IgD-negative memory B cell (primary cell): ENCODE data around the gene TMEM191B. TPM values are rescaled to one million over a fixed set of nuclear protein-coding genes. Genes with fewer than 3 reads are reported as not detected.
"Not testable (repeated sequence)": the region's sequence is repeated elsewhere in the genome, so short reads cannot be mapped to it uniquely, and the experiment has no call there.

Source experiments
- H3K27ac Mint-ChIP-seq, 3 donors: one replicate each; pipeline ENCODE4 v1.8.0; 2020 to 2022; ENCODE audit warnings: mild to moderate bottlenecking in 3 of 3, mixed read lengths in 3 of 3, moderate library complexity in 1 of 3
- H3K27me3 Mint-ChIP-seq: one replicate; pipeline ENCODE4 v1.8.0; 2021; ENCODE audit warnings: mixed read lengths
- H3K36me3 Mint-ChIP-seq: one replicate; pipeline ENCODE4 v1.8.0; 2020; ENCODE audit warnings: mild to moderate bottlenecking, mixed read lengths
- H3K4me1 Mint-ChIP-seq, 3 donors: one replicate each; pipeline ENCODE4 v1.8.0; 2020 to 2022; ENCODE audit warnings: mixed read lengths in 3 of 3, mild to moderate bottlenecking in 1 of 3
- H3K4me3 Mint-ChIP-seq, 4 donors: one replicate each; pipeline ENCODE4 v1.8.0; 2020 to 2022; ENCODE audit warnings: mild to moderate bottlenecking in 4 of 4, mixed read lengths in 4 of 4, moderate library complexity in 3 of 4
- H3K9me3 Mint-ChIP-seq, 3 donors: one replicate each; pipeline ENCODE4 v1.8.0; 2020 to 2021; ENCODE audit warnings: mixed read lengths in 3 of 3, mild to moderate bottlenecking in 1 of 3
- polyA plus RNA-seq: library from polyadenylated mRNA; unstranded; fragments of 300-500 nt; fragmentation: Illumina TruSeq; gene quantifications from one replicate; pipeline ENCODE4 v1.2.3, GENCODE V29; 2021

Gene TMEM191B
- not detected for polyA plus RNA-seq

DNA sequence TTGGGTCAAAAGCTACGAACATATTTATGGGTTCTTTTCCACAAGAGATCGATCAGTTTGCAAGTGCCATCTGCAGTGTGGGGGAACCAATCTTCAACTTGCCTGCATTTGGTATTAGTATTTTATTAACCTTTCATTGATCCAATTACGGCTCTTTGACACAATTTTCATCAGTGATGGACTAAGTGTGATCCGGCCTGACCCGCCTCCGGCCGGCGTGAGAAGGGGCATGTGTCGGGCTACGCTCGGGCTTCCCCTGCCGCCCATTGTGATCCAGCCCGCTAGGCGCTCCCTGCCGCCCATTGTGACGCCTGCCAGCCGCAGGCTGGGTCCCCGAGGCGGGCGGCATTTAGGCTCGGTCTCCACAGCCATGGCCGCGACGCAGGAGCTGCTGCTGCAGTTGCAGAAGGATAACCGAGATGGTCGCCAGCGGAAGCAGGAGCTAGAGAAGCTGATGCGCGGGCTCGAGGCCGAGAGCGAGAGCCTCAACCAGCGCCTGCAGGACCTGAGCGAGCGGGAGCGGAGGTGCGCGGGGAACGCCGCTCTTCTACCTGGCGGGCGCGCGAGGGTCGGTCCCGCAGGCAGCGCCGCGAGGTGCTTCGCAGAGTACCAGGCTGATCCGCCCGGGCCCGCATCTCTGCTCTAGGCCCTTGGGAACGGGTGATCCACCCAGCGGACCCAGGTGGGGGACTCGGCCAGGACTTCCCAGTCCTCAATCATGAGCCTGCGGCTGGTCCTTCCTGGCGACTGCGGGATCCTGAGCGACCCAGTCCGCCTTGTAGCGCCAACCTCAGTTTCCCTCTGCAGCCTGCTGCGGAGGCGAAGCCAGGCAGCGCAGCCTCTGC, at the start of gene TMEM191B:
TSS of gene TMEM191B (plus strand) at position 51 of the 845 bp plus-strand sequence. CDS start at position 230, 179 bp downstream.
- H3K9me3 Mint-ChIP-seq, H3K4me1 Mint-ChIP-seq: not testable (repeated sequence)
- peak within 1 kb of the TSS in 1 of 4 donors; percentile 91 for H3K4me3 Mint-ChIP-seq

DNA sequence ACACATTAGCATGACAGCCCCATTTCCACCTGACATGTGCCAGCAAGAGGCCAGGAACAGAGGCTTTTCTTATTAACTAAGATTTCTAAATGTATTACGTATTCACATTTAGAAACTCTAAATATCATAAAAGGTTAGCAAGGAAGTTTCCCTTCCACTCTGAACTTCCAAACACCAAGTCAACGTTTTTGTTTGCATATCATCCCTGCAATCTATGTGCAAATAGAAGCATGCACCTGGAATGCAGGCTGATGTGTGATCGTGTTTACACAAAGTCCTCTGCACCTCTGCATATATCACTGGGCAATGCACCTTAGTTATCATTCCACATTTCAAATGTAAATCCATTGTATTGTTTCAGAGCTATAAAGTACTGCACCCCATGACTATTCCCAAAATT, 31.4 kb upstream of the TMEM191B start:
- not testable (repeated sequence) for H3K27ac Mint-ChIP-seq, H3K27me3 Mint-ChIP-seq, H3K36me3 Mint-ChIP-seq, H3K4me1 Mint-ChIP-seq, H3K9me3 Mint-ChIP-seq, H3K4me3 Mint-ChIP-seq

More for the DNA sequence above, at the start of gene TMEM191B:
- H3K27me3 Mint-ChIP-seq, H3K27ac Mint-ChIP-seq, H3K36me3 Mint-ChIP-seq: not testable (repeated sequence)

DNA sequence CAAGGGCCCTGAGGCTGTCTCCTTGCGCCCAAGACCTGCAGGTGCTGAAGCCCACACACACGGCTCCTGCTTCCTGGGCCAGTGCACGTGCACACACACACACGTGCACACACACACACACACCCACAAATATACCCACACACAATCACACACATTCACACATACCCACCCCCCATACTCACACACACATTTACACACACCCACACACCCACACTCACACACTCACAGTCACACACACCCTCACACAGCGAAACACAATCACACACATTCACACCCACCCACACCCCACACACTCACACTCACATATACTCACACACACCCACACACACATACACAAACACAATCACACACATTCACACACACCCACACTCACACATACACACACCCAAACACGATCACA, 16.3 kb upstream of the TMEM191B start:
- peak overlapping the region in 1 of 4 donors; percentile 73 for H3K4me3 Mint-ChIP-seq
- H3K27ac Mint-ChIP-seq, H3K36me3 Mint-ChIP-seq, H3K9me3 Mint-ChIP-seq, H3K4me1 Mint-ChIP-seq, H3K27me3 Mint-ChIP-seq: not testable (repeated sequence)

DNA sequence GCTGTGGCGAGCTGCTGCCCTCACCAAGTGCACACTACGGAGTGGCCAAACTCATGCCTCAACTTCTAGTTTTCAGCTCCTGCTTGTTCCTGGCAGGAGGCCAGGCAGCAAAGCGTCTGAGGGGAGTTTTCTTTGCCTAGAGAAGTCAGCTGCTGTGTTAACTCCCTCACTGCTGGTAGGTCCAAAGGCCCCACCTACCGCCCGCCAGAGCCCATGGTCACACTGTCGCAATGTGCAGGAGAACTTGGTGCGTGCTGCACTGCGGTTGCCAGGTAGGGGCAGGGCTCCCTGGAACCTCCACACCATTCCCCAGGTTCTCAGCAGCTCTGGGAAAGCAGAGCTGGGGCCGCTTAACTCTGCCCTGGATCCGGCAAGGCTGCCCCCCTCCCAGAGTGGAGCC, 15.2 kb upstream of the TMEM191B start:
- H3K4me1 Mint-ChIP-seq, H3K27me3 Mint-ChIP-seq, H3K27ac Mint-ChIP-seq, H3K4me3 Mint-ChIP-seq, H3K36me3 Mint-ChIP-seq, H3K9me3 Mint-ChIP-seq: not testable (repeated sequence)

DNA sequence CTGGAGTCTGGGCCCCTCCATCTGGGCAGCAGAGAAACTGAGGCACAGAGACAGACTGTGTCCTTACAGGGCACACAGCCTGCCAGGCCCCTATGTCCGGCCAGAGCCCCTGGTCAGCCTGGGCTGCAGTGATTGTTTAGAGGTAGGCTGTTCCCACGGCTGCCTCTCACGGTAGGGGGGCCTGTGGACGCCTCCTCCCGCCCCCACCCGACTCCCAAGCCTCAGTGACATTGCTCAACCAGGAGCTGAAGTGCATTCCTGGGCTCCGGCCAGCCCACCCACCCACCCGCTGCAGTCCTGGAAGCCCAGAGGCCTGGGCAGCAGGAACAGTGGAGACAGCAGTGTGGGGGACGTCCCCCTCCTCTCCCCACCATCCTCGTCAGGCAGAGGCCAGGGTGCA, 14.1 kb upstream of the TMEM191B start:
- not testable (repeated sequence) for H3K9me3 Mint-ChIP-seq, H3K27ac Mint-ChIP-seq, H3K4me3 Mint-ChIP-seq, H3K4me1 Mint-ChIP-seq, H3K36me3 Mint-ChIP-seq, H3K27me3 Mint-ChIP-seq

DNA sequence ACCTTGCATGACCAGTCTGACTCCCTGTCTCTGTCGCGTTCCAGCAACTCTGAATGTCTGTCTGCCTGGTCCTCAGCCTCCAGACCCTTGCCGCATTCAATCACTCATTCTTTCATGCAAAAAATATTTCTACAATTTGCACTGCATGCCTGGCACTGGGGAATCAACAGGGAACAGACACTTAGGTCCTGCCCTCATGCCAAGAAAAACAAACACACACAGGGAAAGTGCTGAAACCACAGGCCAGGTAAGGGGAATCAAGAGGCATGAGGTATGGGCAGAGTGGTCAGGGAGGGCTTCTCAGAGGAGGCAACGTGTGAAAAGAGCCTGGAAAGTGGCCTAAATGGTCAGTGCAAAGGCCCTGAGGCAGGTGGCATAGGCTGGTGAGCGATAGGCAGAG, 9.5 kb upstream of the TMEM191B start, which contains the start of gene GGTLC3:
TSS of gene GGTLC3 (minus strand) at position 101 of the 400 bp plus-strand sequence. CDS start 264 bp downstream, outside the sequence.
- H3K4me1 Mint-ChIP-seq, H3K27ac Mint-ChIP-seq, H3K4me3 Mint-ChIP-seq, H3K9me3 Mint-ChIP-seq, H3K36me3 Mint-ChIP-seq, H3K27me3 Mint-ChIP-seq: not testable (repeated sequence)

DNA sequence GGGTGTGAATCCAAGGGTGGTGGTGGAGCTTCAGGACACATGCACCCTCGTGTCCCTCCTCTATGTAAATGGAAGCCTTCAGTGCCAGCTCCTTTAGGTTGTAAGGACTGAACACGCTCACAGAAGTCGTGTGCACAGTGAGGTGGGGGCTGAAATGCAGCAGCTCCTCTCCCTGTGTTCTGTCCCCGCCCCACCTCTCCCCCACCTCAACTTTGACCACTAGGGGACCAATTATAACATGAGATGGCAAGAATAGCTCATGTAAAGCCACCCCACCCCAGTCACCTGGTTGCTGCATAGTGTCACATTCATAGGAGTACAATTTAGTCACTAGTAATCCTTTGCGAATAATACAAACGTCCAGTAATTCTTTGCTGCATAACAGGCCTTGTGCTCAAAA, 4.8 kb upstream of the TMEM191B start:
- H3K27ac Mint-ChIP-seq, H3K9me3 Mint-ChIP-seq, H3K36me3 Mint-ChIP-seq, H3K4me3 Mint-ChIP-seq, H3K4me1 Mint-ChIP-seq, H3K27me3 Mint-ChIP-seq: not testable (repeated sequence)

DNA sequence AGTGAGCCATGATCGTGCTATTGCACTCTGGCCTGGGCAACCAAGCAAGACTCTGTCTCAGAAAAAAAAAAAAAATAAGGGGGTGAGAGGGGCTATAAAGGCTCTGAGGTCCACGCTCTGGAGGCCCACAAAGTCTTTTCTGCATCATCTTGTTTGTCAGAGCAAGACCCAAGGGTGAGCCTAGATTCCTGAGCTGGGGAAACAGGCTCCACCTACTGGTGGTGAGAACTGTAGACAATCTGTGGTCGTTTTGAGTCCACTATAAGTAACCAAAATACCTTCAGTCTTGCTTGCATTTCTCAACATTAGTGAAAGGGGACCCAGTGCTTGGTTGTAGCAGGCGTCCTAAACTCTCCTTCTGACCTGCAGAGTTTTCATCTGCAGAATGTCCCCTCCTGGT, 4.3 kb upstream of the TMEM191B start:
- not testable (repeated sequence) for H3K27ac Mint-ChIP-seq, H3K27me3 Mint-ChIP-seq, H3K4me3 Mint-ChIP-seq, H3K9me3 Mint-ChIP-seq, H3K36me3 Mint-ChIP-seq, H3K4me1 Mint-ChIP-seq

DNA sequence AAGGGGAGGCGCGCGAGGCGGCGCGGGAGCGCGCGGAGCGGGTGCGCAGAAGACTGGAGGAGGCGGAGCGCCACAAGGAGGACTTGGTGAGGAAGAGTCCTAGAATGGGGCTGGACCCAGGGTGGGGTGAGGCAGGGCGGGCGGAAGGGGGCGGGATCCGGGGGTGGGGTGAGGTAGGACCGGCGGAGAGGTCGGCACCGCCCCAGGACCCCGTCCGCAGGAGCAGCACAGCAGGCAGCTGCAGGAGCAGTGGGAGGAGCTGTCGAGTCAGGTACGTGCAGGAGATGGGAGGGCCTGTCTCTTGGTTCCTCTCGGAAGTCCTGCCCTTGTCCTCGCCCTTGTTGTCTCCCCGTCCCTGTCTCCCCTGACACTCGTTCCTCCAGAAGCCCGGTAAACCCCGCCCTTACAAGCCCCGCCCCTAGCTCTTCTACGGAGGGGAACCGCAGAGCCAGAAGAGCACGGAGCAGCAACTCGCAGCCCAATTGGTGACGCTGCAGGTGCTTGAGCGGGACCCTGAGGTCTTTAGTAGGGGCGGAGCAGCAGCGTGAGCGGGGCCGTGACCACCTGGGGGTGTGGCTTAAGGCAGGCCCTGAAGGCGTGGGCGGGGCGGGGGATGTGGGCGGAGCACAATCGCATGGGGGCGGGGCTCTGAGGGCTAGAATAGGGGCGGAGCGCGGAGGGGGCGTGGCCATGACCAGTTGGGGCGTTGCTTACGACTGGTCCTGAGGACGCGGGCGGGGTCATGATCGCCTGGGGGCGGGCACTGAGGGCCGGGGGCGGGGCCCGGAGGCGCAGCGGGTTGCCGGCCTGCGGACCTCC, 1.2 kb downstream of the TMEM191B start:
- not testable (repeated sequence) for H3K27ac Mint-ChIP-seq, H3K36me3 Mint-ChIP-seq, H3K27me3 Mint-ChIP-seq, H3K9me3 Mint-ChIP-seq, H3K4me1 Mint-ChIP-seq
- H3K4me3 Mint-ChIP-seq: peak overlapping the region in 1 of 4 donors; percentile 91

DNA sequence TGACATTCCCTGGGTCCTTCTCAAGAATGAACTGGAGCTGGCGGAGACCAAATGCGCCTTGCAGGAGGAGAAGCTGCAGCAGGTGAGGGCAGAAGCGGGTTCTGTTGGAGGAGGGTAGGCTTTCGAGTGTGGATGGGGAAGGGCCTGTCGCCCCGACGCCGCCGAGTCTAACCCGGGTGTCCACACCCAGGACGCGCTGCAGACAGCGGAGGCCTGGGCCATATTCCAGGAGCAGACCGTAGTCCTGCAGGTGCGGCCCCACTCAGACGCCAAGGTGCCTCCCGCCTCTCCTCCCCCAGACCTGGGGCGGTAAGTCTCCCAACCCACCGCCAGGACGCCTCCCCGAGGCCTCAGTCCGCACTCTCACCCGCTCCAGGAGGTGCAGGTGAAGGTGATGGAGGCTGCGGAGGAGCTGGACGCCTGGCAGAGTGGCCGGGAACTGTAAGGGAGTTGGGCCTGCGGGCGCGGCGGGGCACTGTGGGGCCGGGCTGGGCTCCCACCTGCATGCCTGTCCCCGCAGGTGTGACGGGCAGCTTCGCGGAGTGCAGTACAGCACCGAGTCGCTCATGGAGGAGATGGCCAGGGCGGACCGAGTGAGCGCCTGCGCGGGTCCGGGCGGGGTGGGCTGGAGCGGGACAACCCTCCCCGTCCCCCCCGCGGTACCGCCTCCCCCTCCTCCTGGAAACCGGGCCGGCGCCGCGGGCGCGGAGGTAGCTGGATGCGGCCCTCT, 2.0 kb downstream of the TMEM191B start:
- H3K4me3 Mint-ChIP-seq, H3K27ac Mint-ChIP-seq, H3K4me1 Mint-ChIP-seq, H3K9me3 Mint-ChIP-seq, H3K27me3 Mint-ChIP-seq, H3K36me3 Mint-ChIP-seq: not testable (repeated sequence)

DNA sequence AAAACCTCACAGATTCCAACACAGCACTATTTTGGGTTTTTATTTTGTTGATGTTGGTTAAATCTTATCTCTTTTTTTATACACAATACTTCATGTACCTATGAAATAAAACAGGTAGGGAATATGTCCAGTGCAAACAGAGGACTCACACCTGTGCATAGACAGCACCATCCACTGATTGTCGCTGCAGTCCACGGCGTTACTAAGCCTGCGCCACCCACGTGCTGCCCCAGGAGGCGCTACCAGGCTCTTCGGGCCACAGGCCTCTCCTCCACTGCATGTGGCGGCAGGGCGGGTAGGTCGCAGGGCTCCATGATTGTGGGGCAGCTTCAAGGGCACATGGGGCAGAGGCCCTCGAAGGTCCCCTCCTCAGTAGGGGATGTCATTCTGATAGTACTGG, 6.0 kb downstream of the TMEM191B start:
- H3K27me3 Mint-ChIP-seq, H3K36me3 Mint-ChIP-seq, H3K9me3 Mint-ChIP-seq, H3K4me1 Mint-ChIP-seq, H3K27ac Mint-ChIP-seq, H3K4me3 Mint-ChIP-seq: not testable (repeated sequence)

DNA sequence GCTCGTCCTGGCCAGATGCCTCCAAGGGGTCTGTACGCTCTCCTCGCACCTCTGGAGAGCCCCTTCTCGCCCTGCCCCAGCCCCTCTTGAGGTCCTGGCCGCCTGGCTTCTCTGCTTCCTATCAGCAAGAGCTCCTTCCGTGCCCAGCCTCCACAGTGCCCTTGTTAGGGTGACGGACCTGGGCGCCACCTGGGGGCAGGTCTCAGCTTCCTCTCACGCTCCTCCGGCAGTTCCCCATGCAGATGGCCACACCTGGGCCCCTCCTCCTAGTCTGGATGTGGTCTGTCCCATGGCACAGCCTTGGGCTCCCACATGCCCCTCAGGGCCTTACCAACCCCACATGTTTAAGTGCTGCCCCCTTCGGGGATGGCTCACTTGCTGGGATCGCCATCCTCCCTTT, 6.7 kb downstream of the TMEM191B start:
- H3K4me3 Mint-ChIP-seq, H3K4me1 Mint-ChIP-seq, H3K27ac Mint-ChIP-seq, H3K27me3 Mint-ChIP-seq, H3K9me3 Mint-ChIP-seq, H3K36me3 Mint-ChIP-seq: not testable (repeated sequence)

DNA sequence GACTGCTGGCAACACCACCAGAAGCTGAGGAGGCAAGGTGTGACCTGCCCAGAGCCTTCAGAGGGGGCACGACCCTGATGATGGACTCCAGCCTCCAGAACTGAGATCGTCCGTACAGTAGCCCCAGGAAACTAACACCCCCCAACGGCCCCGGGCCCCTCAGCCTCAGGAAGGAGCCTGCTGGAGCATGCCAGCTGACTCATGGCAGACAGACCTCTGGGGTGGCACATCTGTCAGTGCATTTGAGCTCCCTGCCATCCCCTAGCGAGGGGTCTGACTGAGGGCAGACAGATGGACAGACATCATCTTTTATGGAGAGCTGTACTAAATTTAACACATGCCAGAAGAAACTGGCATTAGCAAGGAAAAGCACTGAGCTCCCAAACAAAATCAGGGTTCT, 12.4 kb downstream of the TMEM191B start:
- H3K36me3 Mint-ChIP-seq, H3K4me1 Mint-ChIP-seq, H3K27ac Mint-ChIP-seq, H3K4me3 Mint-ChIP-seq, H3K27me3 Mint-ChIP-seq, H3K9me3 Mint-ChIP-seq: not testable (repeated sequence)

DNA sequence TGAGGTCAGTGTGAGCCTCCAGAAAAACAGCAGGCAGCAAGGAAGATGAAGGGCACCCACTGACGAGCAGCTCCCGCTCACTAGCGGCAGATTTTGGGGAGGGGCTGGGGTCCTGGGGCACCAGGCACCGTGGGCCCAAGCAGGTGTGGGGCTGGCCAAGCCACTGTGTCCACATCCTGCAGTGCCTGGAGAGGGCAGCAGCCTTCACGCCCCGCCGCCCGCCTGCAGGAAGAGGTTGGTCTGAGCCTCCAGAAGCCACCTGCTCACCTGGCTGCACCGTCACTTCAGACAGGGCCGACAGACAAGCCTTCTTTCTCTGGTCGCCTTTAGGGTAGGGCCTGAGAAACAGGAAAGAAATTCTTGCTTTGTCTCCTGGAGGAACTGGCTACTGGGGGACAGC, 15.8 kb downstream of the TMEM191B start:
- not testable (repeated sequence) for H3K27me3 Mint-ChIP-seq, H3K4me3 Mint-ChIP-seq, H3K27ac Mint-ChIP-seq, H3K4me1 Mint-ChIP-seq, H3K36me3 Mint-ChIP-seq, H3K9me3 Mint-ChIP-seq

DNA sequence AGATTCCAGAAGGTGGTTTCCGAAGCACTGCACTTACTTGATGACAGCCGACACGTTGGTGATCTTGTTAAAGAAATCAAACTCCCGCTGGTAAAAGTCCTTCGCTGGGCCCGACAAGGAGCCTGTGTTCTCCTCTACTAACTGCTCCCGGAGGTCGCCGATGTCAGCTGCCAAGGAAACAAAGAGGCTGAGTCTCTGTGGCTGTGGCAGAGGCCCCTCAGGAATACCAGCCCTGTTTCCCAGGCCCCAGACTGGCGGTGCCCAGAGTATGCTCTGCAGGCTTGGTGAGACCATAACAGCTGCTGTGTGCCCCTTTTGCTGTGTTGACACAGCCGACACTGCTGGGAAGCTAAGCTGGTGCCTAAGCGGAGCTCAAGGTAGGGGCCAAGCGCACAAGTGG, 17.0 kb downstream of the TMEM191B start:
- H3K9me3 Mint-ChIP-seq, H3K27ac Mint-ChIP-seq, H3K27me3 Mint-ChIP-seq, H3K36me3 Mint-ChIP-seq, H3K4me1 Mint-ChIP-seq, H3K4me3 Mint-ChIP-seq: not testable (repeated sequence)
